Measurements from ENCODE around the gene ZSWIM5. TPM values are rescaled to one million over a fixed set of nuclear protein-coding genes. Genes with fewer than 3 reads are reported as not detected.

ZSWIM5 gene
- polyA plus RNA-seq, 1 donor (not counting 4 experiments of a cell fraction or from before 2014, with no cell fraction given), result 0.03 TPM

- Histone ChIP-seq H3K27ac (ENCODE audit: control insufficient read depth, insufficient read depth, low read length) (no peak overlapping the region), H3K9me1 (ENCODE audit: control insufficient read depth, extremely low read depth, insufficient read depth, low read length) (no peaks in the 10 kb centered on the region), H3K27me3 (ENCODE audit: control insufficient read depth, extremely low read depth, insufficient read depth, low read length) (no peaks in the 10 kb centered on the region), H4K20me1 (ENCODE audit: control insufficient read depth, extremely low read depth, insufficient read depth, low read length) (no peaks in the 10 kb centered on the region), H3K4me3 (ENCODE audit: control insufficient read depth in 2 of 3, extremely low read depth in 1 of 3, insufficient read depth in 2 of 3, low read depth in 1 of 3, low read length in 3 of 3) (no peak overlapping the region), H2AFZ (ENCODE audit: control insufficient read depth, low read length) (no peak overlapping the region), H3K4me2 (ENCODE audit: control insufficient read depth, extremely low read depth, insufficient read depth, low read depth, low read length) (no peak overlapping the region), H3K4me1 (ENCODE audit: control insufficient read depth, extremely low read depth, insufficient read depth, low read length) (no peaks in the 10 kb centered on the region), H3K9ac (ENCODE audit: control insufficient read depth, extremely low read depth, insufficient read depth, low read length) (no peak overlapping the region), H3K79me2 (ENCODE audit: control insufficient read depth, insufficient read depth, low read length) (no peaks in the 10 kb centered on the region), H3K9me3 (ENCODE audit: control insufficient read depth, low read depth, low read length) (no peaks in the 10 kb centered on the region), H3K36me3 (ENCODE audit: control insufficient read depth in 2 of 2, extremely low read depth in 1 of 2, insufficient read depth in 2 of 2, low read length in 2 of 2) (no peaks in the 10 kb centered on the region)
- dilution Hi-C loops (cut with MboI; ENCODE audit: extremely low pct_ligation_motif_present, low sequenced_read_pairs), result no loop called here
- no peak for FAIRE-seq
- no peak for DNase-seq (ENCODE audit: low read depth, low spot score)
- TF ChIP-seq EZH2 (IDR thresholded peaks at IDR 0.05; ENCODE audit: low read length) (no peak), CTCF (optimal IDR thresholded peaks at IDR 0.05 in 1 of 3, IDR thresholded peaks at IDR 0.05 in 1 of 3, conservative IDR thresholded peaks at IDR 0.05 in 1 of 3; ENCODE audit: extremely low read depth in 1 of 3, insufficient read depth in 2 of 3, low read length in 3 of 3) (no peak)
Measured at GRCh38 chr1:45172005-45172404, 34.4 kb downstream of the ZSWIM5 start.

- no peak overlapping the region for H3K4me3 ChIP-seq (ENCODE audit: control insufficient read depth in 2 of 3, extremely low read depth in 1 of 3, insufficient read depth in 2 of 3, low read depth in 1 of 3, low read length in 3 of 3)
- no peaks in the 10 kb centered on the region for H3K79me2 ChIP-seq (ENCODE audit: control insufficient read depth, insufficient read depth, low read length)
- no peaks in the 10 kb centered on the region for H3K9me1 ChIP-seq (ENCODE audit: control insufficient read depth, extremely low read depth, insufficient read depth, low read length)
- no peak overlapping the region for H2AFZ ChIP-seq (ENCODE audit: control insufficient read depth, low read length)
- dilution Hi-C loops (cut with MboI; ENCODE audit: extremely low pct_ligation_motif_present, low sequenced_read_pairs), result no loop called here
- H3K27me3 ChIP-seq (ENCODE audit: control insufficient read depth, extremely low read depth, insufficient read depth, low read length), result no peaks in the 10 kb centered on the region
- no peaks in the 10 kb centered on the region for H3K4me1 ChIP-seq (ENCODE audit: control insufficient read depth, extremely low read depth, insufficient read depth, low read length)
- DNase-seq (ENCODE audit: low read depth, low spot score), result no peak
- no peaks in the 10 kb centered on the region for H4K20me1 ChIP-seq (ENCODE audit: control insufficient read depth, extremely low read depth, insufficient read depth, low read length)
- H3K9me3 ChIP-seq (ENCODE audit: control insufficient read depth, low read depth, low read length), result no peaks in the 10 kb centered on the region
- no peaks in the 10 kb centered on the region for H3K36me3 ChIP-seq (ENCODE audit: control insufficient read depth in 2 of 2, extremely low read depth in 1 of 2, insufficient read depth in 2 of 2, low read length in 2 of 2)
- H3K27ac ChIP-seq (ENCODE audit: control insufficient read depth, insufficient read depth, low read length), result no peak overlapping the region
- TF ChIP-seq CTCF (optimal IDR thresholded peaks at IDR 0.05 in 1 of 3, IDR thresholded peaks at IDR 0.05 in 1 of 3, conservative IDR thresholded peaks at IDR 0.05 in 1 of 3; ENCODE audit: extremely low read depth in 1 of 3, insufficient read depth in 2 of 3, low read length in 3 of 3) (no peak), EZH2 (IDR thresholded peaks at IDR 0.05; ENCODE audit: low read length) (no peak)
- H3K9ac ChIP-seq (ENCODE audit: control insufficient read depth, extremely low read depth, insufficient read depth, low read length), result no peak overlapping the region
- no peak overlapping the region for H3K4me2 ChIP-seq (ENCODE audit: control insufficient read depth, extremely low read depth, insufficient read depth, low read depth, low read length)
- no peak for FAIRE-seq
Measured at GRCh38 chr1:45171575-45171974, 34.8 kb downstream of the ZSWIM5 start.

Data from keratinocyte (primary cell).